Upper lobe of left lung (tissue), 6 donors: ENCODE measurements around the gene SLC66A3. TPM values are rescaled to one million over a fixed set of nuclear protein-coding genes. Genes with fewer than 3 reads are reported as not detected.

Experiments used
- ATAC-seq, 2 donors: fragments of 200-7000 bp; cut with Tn5 transposase; one replicate each; pipeline ENCODE4 v1.9.1; 2022; ENCODE audit warnings: mild to moderate bottlenecking in 2 of 2, moderate library complexity in 2 of 2; ENCODE audit not compliant: low FRiP score in 2 of 2
- DNase-seq, 2 donors: peaks; one replicate each; pipeline ENCODE4 v3.0.0-alpha.2; 2019 to 2020
- H3K27ac ChIP-seq, 4 donors: fragments of 200-600 bp; sonication (generic); one replicate each; pipeline ENCODE4 v1.5.1; 2016 to 2019
- H3K27me3 ChIP-seq, 4 donors: fragments of 200-600 bp; sonication (generic); one replicate each; pipeline ENCODE4 v1.5.1; 2017 to 2019
- H3K36me3 ChIP-seq, 4 donors: fragments of 200-600 bp; sonication (generic); one replicate each; pipeline ENCODE4 v1.5.1; 2016 to 2019
- H3K4me1 ChIP-seq, 4 donors: fragments of 200-600 bp; sonication (generic); one replicate each; pipeline ENCODE4 v1.5.1; 2018 to 2019
- H3K4me3 ChIP-seq, 4 donors: fragments of 200-600 bp; sonication (generic); one replicate each; pipeline ENCODE4 v1.5.1; 2017 to 2019; ENCODE audit warnings: mild to moderate bottlenecking in 2 of 4, moderate library complexity in 1 of 4
- H3K9me3 ChIP-seq, 4 donors: fragments of 200-600 bp; sonication (generic); one replicate each; pipeline ENCODE4 v1.5.1; 2018 to 2019
- CTCF ChIP-seq, 6 experiments: fragments of 450-650 bp in 4 of 6; fragments of 200-600 bp in 2 of 6; sonication (generic) in 2 of 6; IDR thresholded peaks; one replicate each; pipeline ENCODE4 v1.5.1; 2016 to 2019; ENCODE audit warnings: antibody characterized with exemption in 6 of 6
- EP300 ChIP-seq, 4 donors: sonication (generic); formaldehyde crosslinking; IDR thresholded peaks; one replicate each; pipeline ENCODE4 v1.5.1; 2017; ENCODE audit warnings: antibody characterized with exemption in 4 of 4, control low read depth in 2 of 4
- POLR2A ChIP-seq, 4 donors: fragments of 450-650 bp; IDR thresholded peaks; one replicate each; pipeline ENCODE4 v1.5.1; 2016 to 2017; ENCODE audit warnings: antibody characterized with exemption in 4 of 4, mild to moderate bottlenecking in 2 of 4
- POLR2AphosphoS5 ChIP-seq, 2 donors: sonication (generic); formaldehyde crosslinking; IDR thresholded peaks; one replicate each; pipeline ENCODE4 v1.5.1; 2017; ENCODE audit warnings: antibody characterized with exemption in 2 of 2
- WGBS, 2 donors: methylation state at CpG; one replicate each; pipeline ENCODE4 v1.1.5; 2017 to 2018; 5-methylcytosine and 5-hydroxymethylcytosine counted together
- total RNA-seq, 6 donors: library from RNA; depleted of rRNA in 4 of 6; stranded (reverse); fragments of >200 nt in 4 of 6; gene quantifications; one replicate each; pipeline versions ENCODE4 v1.1.0 to v1.2.1, GENCODE V29; 2016 to 2021
- donor health status: DM: no; HTN: no; CAD: no; lungs with moderate emphysema.
- donor health status: DM: no; HTN: yes; CAD: no; lungs with severe emphysema.

The SLC66A3 gene
- total RNA-seq, 6 donors from 2014 or later = 24.2 to 54.6 (median 43.4) TPM

- Histone ChIP-seq H3K9me3 (no peaks in the 10 kb centered on the region), H3K4me3 (no peak overlapping the region), H3K36me3 (no peaks in the 10 kb centered on the region), H3K27me3 (peaks cover 0 to 3% (median 0%) of the 10 kb centered on the region in 4 donors), H3K4me1 (peaks cover 16 to 33% (median 27%) of the 10 kb centered on the region in 4 donors), H3K27ac (no peak overlapping the region)
- DNase-seq = no peak
- no peak for TF ChIP-seq POLR2AphosphoS5 (IDR thresholded peaks at IDR 0.05)
- no peak for TF ChIP-seq EP300 (IDR thresholded peaks at IDR 0.05)
- no peak for TF ChIP-seq CTCF (IDR thresholded peaks at IDR 0.05)
- no peak for TF ChIP-seq POLR2A (IDR thresholded peaks at IDR 0.05)
- no peak for ATAC-seq
- WGBS, 2 donors = 93 to 95% methylated on average over 12 to 20 of the region's 20 CpGs
Observed at GRCh38 chr2:11131166-11131920, 23.9 kb upstream of the SLC66A3 start.

GRCh38 chr2:11132036-11132671 lies 23.1 kb upstream of the SLC66A3 start:
- H3K27ac ChIP-seq = no peak overlapping the region
- H3K36me3 ChIP-seq = no peaks in the 10 kb centered on the region
- H3K4me1 ChIP-seq = peaks cover 16 to 33% (median 27%) of the 10 kb centered on the region in 4 donors
- H3K4me3 ChIP-seq = peak overlapping the region in 3 of 4 donors; percentile 43 to 58 (median 54)
- no peak for DNase-seq
- H3K27me3 ChIP-seq = peaks cover 0 to 3% (median 0%) of the 10 kb centered on the region in 4 donors
- TF ChIP-seq POLR2AphosphoS5 (IDR thresholded peaks at IDR 0.05) (no peak), POLR2A (IDR thresholded peaks at IDR 0.05) (no peak)
- no peak for ATAC-seq
- H3K9me3 ChIP-seq = no peaks in the 10 kb centered on the region
- WGBS, 2 donors = 75 to 76% methylated on average over 15 to 18 of the region's 19 CpGs

GRCh38 chr2:11133238-11133935 lies 21.9 kb upstream of the SLC66A3 start:
- Histone ChIP-seq H3K4me1 (peaks cover 13 to 29% (median 26%) of the 10 kb centered on the region in 4 donors), H3K27me3 (peaks cover 0 to 3% (median 0%) of the 10 kb centered on the region in 4 donors), H3K4me3 (peak overlapping the region; percentile 9 to 58 (median 48)), H3K36me3 (no peaks in the 10 kb centered on the region), H3K27ac (peak overlapping the region in 2 of 4 donors; percentile 62 to 63), H3K9me3 (no peaks in the 10 kb centered on the region)
- 34% methylated on average over 13 to 24 of the region's 25 CpGs for WGBS, 2 donors
- ATAC-seq (peak; percentile 7 to 30), DNase-seq (peak in 1 of 2 donors; percentile 88)
- TF ChIP-seq POLR2AphosphoS5 (IDR thresholded peaks at IDR 0.05) (no peak), POLR2A (IDR thresholded peaks at IDR 0.05) (no peak), CTCF (IDR thresholded peaks at IDR 0.05) (no peak), EP300 (IDR thresholded peaks at IDR 0.05) (no peak)

- no peak overlapping the region for H3K27ac ChIP-seq
- H3K27me3 ChIP-seq = peaks cover 0 to 3% (median 0%) of the 10 kb centered on the region in 4 donors
- ATAC-seq (no peak), DNase-seq (no peak)
- H3K9me3 ChIP-seq = no peaks in the 10 kb centered on the region
- H3K4me3 ChIP-seq = peak overlapping the region in 2 of 4 donors; percentile 43 to 54
- no peaks in the 10 kb centered on the region for H3K36me3 ChIP-seq
- peaks cover 10 to 28% (median 23%) of the 10 kb centered on the region in 4 donors for H3K4me1 ChIP-seq
- WGBS, 2 donors = 70 to 80% methylated on average over 8 of the region's 8 CpGs
- TF ChIP-seq CTCF (IDR thresholded peaks at IDR 0.05) (no peak), EP300 (IDR thresholded peaks at IDR 0.05) (no peak), POLR2AphosphoS5 (IDR thresholded peaks at IDR 0.05) (no peak), POLR2A (IDR thresholded peaks at IDR 0.05) (no peak)
Observed at GRCh38 chr2:11133936-11134320, 21.3 kb upstream of the SLC66A3 start.

GRCh38 chr2:11134349-11134748 lies 20.9 kb upstream of the SLC66A3 start:
- no peak for ATAC-seq
- TF ChIP-seq CTCF (IDR thresholded peaks at IDR 0.05) = no peak
- no peak for TF ChIP-seq EP300 (IDR thresholded peaks at IDR 0.05)
- TF ChIP-seq POLR2AphosphoS5 (IDR thresholded peaks at IDR 0.05) = no peak
- no peak for TF ChIP-seq POLR2A (IDR thresholded peaks at IDR 0.05)
- Histone ChIP-seq H3K9me3 (no peaks in the 10 kb centered on the region), H3K4me3 (no peak overlapping the region), H3K27me3 (peaks cover 0 to 3% (median 0%) of the 10 kb centered on the region in 4 donors), H3K4me1 (peaks cover 10 to 26% (median 22%) of the 10 kb centered on the region in 4 donors), H3K36me3 (no peaks in the 10 kb centered on the region), H3K27ac (no peak overlapping the region)
- WGBS, 2 donors = 70 to 72% methylated on average over 5 of the region's 5 CpGs
- DNase-seq = no peak
